ENCODE results near the gene STATH. TPM values are rescaled to one million over a fixed set of nuclear protein-coding genes. Genes with fewer than 3 reads are reported as not detected.

Gene STATH
- total RNA-seq, 4 donors from 2014 or later, result not detected

DNA sequence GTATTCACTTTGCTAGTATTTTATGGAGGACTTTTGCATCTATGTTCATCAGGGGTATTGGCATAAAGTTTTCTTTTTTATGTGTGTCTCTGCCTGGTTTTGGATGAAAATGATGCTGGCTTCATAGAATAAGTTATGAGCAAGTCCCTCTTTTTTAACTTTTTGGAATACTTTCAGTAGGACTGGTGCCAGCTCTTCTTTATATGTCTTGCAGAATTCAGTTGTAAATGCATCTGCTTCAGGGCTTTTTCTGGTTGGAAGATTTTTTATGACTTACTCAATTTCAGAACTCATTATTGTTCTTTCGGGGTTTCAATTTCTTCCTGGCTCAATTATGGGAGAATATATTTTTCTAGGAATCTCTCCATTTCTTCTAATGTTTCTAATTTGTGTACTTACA is 21.1 kb upstream of the STATH start:
- no peaks in the 10 kb centered on the region for H3K4me1 ChIP-seq
- no peaks in the 10 kb centered on the region for H3K9me3 ChIP-seq
- no peaks in the 10 kb centered on the region for H3K36me3 ChIP-seq
- TF ChIP-seq, protein P1, sequence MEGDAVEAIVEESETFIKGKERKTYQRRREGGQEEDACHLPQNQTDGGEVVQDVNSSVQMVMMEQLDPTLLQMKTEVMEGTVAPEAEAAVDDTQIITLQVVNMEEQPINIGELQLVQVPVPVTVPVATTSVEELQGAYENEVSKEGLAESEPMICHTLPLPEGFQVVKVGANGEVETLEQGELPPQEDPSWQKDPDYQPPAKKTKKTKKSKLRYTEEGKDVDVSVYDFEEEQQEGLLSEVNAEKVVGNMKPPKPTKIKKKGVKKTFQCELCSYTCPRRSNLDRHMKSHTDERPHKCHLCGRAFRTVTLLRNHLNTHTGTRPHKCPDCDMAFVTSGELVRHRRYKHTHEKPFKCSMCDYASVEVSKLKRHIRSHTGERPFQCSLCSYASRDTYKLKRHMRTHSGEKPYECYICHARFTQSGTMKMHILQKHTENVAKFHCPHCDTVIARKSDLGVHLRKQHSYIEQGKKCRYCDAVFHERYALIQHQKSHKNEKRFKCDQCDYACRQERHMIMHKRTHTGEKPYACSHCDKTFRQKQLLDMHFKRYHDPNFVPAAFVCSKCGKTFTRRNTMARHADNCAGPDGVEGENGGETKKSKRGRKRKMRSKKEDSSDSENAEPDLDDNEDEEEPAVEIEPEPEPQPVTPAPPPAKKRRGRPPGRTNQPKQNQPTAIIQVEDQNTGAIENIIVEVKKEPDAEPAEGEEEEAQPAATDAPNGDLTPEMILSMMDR (IDR thresholded peaks at IDR 0.05 in 4 of 5, conservative IDR thresholded peaks at IDR 0.05 in 1 of 5), result no peak
- no peak for TF ChIP-seq POLR2A (IDR thresholded peaks at IDR 0.05)
- DNase-seq (no peak), ATAC-seq (no peak)
- H3K27ac ChIP-seq, result no peak overlapping the region
- no peak overlapping the region for H3K4me3 ChIP-seq
- in situ Hi-C loops (cut with MboI; ENCODE audit: low sequenced_read_pairs in 4 of 4), result no loop called here
- intact Hi-C loops (cut with DNase I; ENCODE audit: low total_unique reads), result no loop called here
- H3K27me3 ChIP-seq, result no peaks in the 10 kb centered on the region

DNA sequence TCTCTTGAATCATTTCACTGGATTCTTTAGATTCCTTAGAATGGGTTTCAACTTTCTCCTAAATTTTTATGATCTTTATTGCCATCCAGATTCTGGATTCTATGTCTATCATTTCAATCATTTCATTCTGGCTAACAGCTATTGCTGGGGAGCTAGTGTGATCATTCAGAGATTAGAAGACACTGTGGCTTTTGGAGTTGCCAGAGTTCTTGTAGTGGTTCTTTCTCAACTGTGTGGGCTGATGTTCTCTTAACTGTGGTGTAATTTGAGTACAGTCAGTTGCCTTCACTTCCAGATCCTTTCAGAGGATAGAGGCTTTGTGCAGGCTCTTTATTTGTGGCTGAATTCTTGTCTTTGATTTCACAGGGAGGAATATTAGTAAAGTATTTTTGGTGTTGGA is 18.2 kb upstream of the STATH start:
- H3K4me3 ChIP-seq, result no peak overlapping the region
- in situ Hi-C loops (cut with MboI; ENCODE audit: low sequenced_read_pairs in 4 of 4), result no loop called here
- TF ChIP-seq, protein P1 (IDR thresholded peaks at IDR 0.05 in 4 of 5, conservative IDR thresholded peaks at IDR 0.05 in 1 of 5), result no peak
- TF ChIP-seq POLR2A (IDR thresholded peaks at IDR 0.05), result no peak
- ATAC-seq (no peak), DNase-seq (no peak)
- H3K27me3 ChIP-seq, result no peaks in the 10 kb centered on the region
- no peaks in the 10 kb centered on the region for H3K9me3 ChIP-seq
- no peaks in the 10 kb centered on the region for H3K36me3 ChIP-seq
- intact Hi-C loops (cut with DNase I; ENCODE audit: low total_unique reads), result no loop called here
- H3K27ac ChIP-seq, result no peak overlapping the region
- H3K4me1 ChIP-seq, result no peaks in the 10 kb centered on the region

DNA sequence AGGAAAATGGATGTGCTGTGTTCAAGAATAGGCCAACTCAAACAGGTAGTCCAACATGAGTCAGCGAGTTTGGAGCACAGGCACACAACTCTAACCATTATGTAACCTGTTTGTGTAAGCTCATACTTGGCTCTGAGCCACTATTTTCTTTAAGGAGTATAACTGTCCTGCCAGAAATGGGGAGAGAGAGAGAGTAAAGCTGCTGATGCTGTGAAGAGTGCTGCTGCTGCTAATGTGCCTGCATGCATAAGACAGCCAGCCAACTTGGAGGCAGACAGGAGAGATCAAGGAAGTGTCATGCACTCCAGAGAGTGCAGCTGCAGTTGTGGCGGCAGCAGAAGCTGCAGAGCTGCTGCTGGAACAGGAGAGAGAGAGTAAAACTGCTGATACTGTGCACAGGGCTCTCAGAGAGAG is 11.7 kb upstream of the STATH start:
- no peak overlapping the region for H3K27ac ChIP-seq
- no peaks in the 10 kb centered on the region for H3K9me3 ChIP-seq
- no peak for DNase-seq
- no peaks in the 10 kb centered on the region for H3K36me3 ChIP-seq
- no peak for ATAC-seq
- H3K4me3 ChIP-seq, result no peak overlapping the region
- TF ChIP-seq, protein P1 (IDR thresholded peaks at IDR 0.05 in 4 of 5, conservative IDR thresholded peaks at IDR 0.05 in 1 of 5), result no peak
- no peak for TF ChIP-seq POLR2A (IDR thresholded peaks at IDR 0.05)
- intact Hi-C loops (cut with DNase I; ENCODE audit: low total_unique reads) (no loop called here), in situ Hi-C loops (cut with MboI; ENCODE audit: low sequenced_read_pairs in 4 of 4) (no loop called here)
- no peaks in the 10 kb centered on the region for H3K4me1 ChIP-seq
- H3K27me3 ChIP-seq, result no peaks in the 10 kb centered on the region

DNA sequence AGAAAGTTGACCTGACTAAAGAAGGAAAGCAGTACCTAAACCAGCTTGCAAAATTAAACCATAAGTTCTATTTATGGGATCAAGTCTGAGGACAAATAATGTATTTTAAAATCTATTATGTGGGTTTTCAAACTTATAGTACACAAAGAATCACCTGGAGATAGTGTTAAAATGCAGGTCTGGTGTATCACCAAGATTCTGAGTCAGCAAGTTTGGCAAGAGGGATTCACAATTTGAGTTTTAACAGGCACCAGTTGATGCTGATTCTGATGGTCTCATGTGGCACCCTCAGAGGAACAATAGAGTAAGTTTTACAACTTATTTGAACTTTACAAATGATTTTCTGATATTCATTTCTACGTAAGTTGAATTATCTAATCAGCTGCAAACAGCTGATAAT is 9.1 kb upstream of the STATH start:
- no peaks in the 10 kb centered on the region for H3K9me3 ChIP-seq
- no peaks in the 10 kb centered on the region for H3K27me3 ChIP-seq
- in situ Hi-C loops (cut with MboI; ENCODE audit: low sequenced_read_pairs in 4 of 4) (no loop called here), intact Hi-C loops (cut with DNase I; ENCODE audit: low total_unique reads) (no loop called here)
- ATAC-seq (no peak), DNase-seq (no peak)
- no peaks in the 10 kb centered on the region for H3K36me3 ChIP-seq
- no peaks in the 10 kb centered on the region for H3K4me1 ChIP-seq
- no peak overlapping the region for H3K27ac ChIP-seq
- H3K4me3 ChIP-seq, result no peak overlapping the region
- TF ChIP-seq, protein P1 (IDR thresholded peaks at IDR 0.05 in 4 of 5, conservative IDR thresholded peaks at IDR 0.05 in 1 of 5), result no peak
- TF ChIP-seq POLR2A (IDR thresholded peaks at IDR 0.05), result no peak

DNA sequence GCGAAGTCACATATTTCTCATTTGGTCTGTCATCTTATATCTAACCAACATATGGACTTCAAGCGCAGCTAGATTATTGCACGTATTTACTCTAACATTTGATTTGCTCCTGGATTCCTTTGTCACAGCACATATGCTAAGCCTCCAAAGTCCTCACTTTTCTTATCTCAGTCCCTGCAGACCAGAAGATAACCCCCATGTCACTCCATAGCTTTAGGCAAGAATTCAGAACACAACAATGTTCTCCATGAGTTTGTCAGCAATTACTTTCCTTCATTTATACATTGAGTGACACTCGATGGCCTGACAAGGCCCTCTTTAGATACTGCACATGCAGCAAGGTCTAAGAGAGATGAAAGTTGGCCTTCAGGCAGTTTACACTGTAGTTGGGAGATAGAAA is 4.8 kb upstream of the STATH start:
- in situ Hi-C loops (cut with MboI; ENCODE audit: low sequenced_read_pairs in 4 of 4) (no loop called here), intact Hi-C loops (cut with DNase I; ENCODE audit: low total_unique reads) (no loop called here)
- H3K27ac ChIP-seq, result no peak overlapping the region
- no peak for DNase-seq
- no peak for TF ChIP-seq POLR2A (IDR thresholded peaks at IDR 0.05)
- TF ChIP-seq, protein P1 (IDR thresholded peaks at IDR 0.05 in 4 of 5, conservative IDR thresholded peaks at IDR 0.05 in 1 of 5), result no peak
- no peaks in the 10 kb centered on the region for H3K4me1 ChIP-seq
- H3K9me3 ChIP-seq, result no peaks in the 10 kb centered on the region
- ATAC-seq, result no peak
- H3K4me3 ChIP-seq, result no peak overlapping the region
- H3K36me3 ChIP-seq, result no peaks in the 10 kb centered on the region
- H3K27me3 ChIP-seq, result no peaks in the 10 kb centered on the region

All from gastrocnemius medialis (tissue), 4 donors.